HG03439 (cell line): Measurements from ENCODE around the gene ANKRD10.
"Not testable (repeated sequence)": the region's sequence is repeated elsewhere in the genome, so short reads cannot be mapped to it uniquely, and the experiment has no call there.

Experiments
- ATAC-seq: cut with Tn5 transposase; IDR thresholded peaks from one replicate; pipeline ENCODE4 v1.9.1; 2021; ENCODE audit warnings: mild to moderate bottlenecking, moderate library complexity; ENCODE audit not compliant: unreplicated experiment

The ANKRD10 gene

GRCh38 chr13:110867380-110867779 lies 47.5 kb downstream of the ANKRD10 start:
- ATAC-seq: no peak

GRCh38 chr13:110866491-110867170 lies 48.2 kb downstream of the ANKRD10 start:
- ATAC-seq: no peak

- no peak for ATAC-seq
Observed at GRCh38 chr13:110863685-110864084, 51.2 kb downstream of the ANKRD10 start.

GRCh38 chr13:110860983-110861382 lies 53.9 kb downstream of the ANKRD10 start:
- ATAC-seq: no peak

- ATAC-seq: no peak
Observed at GRCh38 chr13:110856942-110857835, 57.7 kb downstream of the ANKRD10 start.

- ATAC-seq: no peak
Observed at GRCh38 chr13:110855363-110855762, 59.5 kb downstream of the ANKRD10 start.

GRCh38 chr13:110854866-110855265 lies 60.0 kb downstream of the ANKRD10 start:
- no peak for ATAC-seq

GRCh38 chr13:110853235-110853721 lies 61.6 kb downstream of the ANKRD10 start:
- no peak for ATAC-seq

GRCh38 chr13:110850840-110851239 lies 64.0 kb downstream of the ANKRD10 start:
- no peak for ATAC-seq

GRCh38 chr13:110850006-110850405 lies 64.9 kb downstream of the ANKRD10 start:
- ATAC-seq: no peak

GRCh38 chr13:110845520-110845919 lies 69.3 kb downstream of the ANKRD10 start:
- no peak for ATAC-seq

- no peak for ATAC-seq
Observed at GRCh38 chr13:110841846-110842245, 73.0 kb downstream of the ANKRD10 start.

GRCh38 chr13:110841406-110841805 lies 73.5 kb downstream of the ANKRD10 start:
- ATAC-seq: no peak

- no peak for ATAC-seq
Observed at GRCh38 chr13:110838867-110839538, 75.9 kb downstream of the ANKRD10 start.

GRCh38 chr13:110838116-110838515 lies 76.8 kb downstream of the ANKRD10 start:
- ATAC-seq: no peak

GRCh38 chr13:110837397-110838061 lies 77.3 kb downstream of the ANKRD10 start:
- not testable (repeated sequence) for ATAC-seq

GRCh38 chr13:110836605-110836903 lies 78.3 kb downstream of the ANKRD10 start:
- no peak for ATAC-seq

- no peak for ATAC-seq
Observed at GRCh38 chr13:110835721-110836604, 78.9 kb downstream of the ANKRD10 start.

- no peak for ATAC-seq
Observed at GRCh38 chr13:110834572-110834971, 80.3 kb downstream of the ANKRD10 start.

GRCh38 chr13:110832531-110832930 lies 82.3 kb downstream of the ANKRD10 start:
- no peak for ATAC-seq
